ENCODE results near the gene GPD1L.
"Not testable (repeated sequence)": the region's sequence is repeated elsewhere in the genome, so short reads cannot be mapped to it uniquely, and the experiment has no call there.

GPD1L gene

DNA sequence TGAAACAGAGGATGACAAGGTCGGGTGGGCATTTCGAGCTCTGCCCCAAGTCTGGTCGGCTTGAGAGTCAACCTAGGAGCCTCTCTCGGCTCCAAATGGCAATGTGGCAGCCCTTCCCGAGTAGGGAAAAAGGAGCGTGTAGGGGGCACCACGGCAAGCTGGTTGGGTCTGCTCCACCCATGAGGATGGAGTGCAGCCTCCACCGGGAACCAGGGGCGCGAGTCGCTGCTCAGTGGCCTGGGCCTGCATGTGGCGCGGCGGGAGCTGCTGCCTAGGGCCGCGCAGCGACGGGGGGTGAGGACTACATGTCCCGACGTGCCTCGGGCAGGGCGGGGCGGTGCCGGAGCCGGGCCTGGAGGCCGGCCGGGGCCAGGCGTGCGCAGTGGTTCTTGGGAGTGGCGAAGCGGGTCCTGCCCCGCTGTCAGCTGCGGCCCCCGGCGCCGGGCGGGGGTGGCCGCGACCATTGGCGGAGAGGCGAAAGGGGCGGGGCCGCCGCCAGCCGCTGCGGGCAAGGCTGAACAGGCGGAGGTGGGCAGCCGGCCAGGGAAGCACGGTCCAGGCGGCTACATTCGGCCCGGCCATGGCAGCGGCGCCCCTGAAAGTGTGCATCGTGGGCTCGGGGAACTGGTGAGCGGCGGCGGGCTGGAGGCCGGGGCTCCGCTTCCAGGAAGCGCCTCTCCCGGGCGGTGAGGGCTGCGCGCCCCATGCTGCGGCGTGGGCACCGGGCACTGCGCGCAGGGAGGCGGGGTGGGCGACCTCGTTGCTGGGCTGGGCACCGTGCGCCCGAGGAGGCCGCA lies at the start of gene GPD1L:
GPD1L (plus strand) TSS at position 489 of the 797 bp plus-strand sequence; CDS start at position 581, 92 bp downstream.
- DNase-seq, result peak; percentile 92 to 94

DNA sequence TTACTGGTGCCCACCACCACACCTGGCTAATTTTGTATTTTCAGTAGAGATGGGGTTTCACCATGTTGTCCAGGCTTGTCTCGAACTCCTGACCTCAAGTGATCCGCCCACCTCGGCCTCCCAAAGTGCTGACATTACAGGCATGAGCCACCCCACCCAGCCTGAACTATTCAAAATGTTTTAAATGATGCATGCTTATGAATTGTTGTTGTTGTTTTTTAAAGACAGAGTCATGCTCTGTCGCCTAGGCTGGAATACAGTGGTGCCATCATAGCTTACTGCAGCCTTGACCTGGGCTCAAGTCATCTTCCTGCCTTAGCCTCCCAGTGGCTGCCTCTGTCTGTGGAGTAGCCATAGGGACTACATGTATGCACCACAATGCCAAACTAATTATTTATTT lies 48.0 kb upstream of the GPD1L start:
- not testable (repeated sequence) for DNase-seq

- DNase-seq, result no peak
Observed at GRCh38 chr3:32062950-32063582, 43.4 kb upstream of the GPD1L start.

DNA sequence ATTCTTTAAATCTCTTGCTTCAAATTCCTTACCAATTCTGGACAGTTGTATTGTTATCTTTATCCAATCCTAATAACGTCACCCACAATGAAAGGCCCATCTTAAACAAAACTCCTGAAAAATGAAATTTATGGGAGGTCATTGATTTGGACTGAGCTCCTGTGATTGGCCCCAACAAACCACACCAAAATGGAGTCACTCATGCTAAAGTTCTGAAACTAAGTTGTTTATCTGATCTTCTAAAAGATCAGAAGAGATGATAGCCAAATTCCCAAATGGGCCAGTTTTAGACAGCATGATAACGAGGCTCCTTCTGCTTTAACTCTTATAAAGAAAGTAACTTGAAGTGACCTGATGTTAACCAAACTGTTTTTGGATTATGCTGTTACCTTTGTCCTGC lies 39.7 kb upstream of the GPD1L start:
- no peak for DNase-seq

- not testable (repeated sequence) for DNase-seq
Observed at GRCh38 chr3:32074194-32074593, 32.2 kb upstream of the GPD1L start.

DNA sequence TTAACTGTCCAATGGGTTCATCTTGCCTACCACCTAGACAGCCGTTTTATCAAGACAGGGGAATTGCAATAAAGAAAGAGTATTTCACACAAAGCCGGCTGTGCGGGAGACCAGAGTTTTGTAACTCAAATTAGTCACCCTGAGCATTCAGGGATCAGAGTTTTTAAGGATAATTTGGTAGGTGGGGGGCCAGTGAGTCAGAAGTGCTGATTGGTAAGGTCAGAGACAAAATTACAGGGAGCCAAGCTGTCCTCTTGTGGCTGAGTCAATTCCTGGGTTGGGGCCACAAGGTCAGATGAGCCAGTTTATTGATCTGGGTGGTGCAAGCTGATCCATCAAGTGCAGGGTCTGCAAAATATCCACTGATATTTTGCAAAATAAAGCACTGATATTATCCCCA lies 29.9 kb upstream of the GPD1L start:
- no peak for DNase-seq

- no peak for DNase-seq
Observed at GRCh38 chr3:32077260-32078084, 28.9 kb upstream of the GPD1L start.

DNA sequence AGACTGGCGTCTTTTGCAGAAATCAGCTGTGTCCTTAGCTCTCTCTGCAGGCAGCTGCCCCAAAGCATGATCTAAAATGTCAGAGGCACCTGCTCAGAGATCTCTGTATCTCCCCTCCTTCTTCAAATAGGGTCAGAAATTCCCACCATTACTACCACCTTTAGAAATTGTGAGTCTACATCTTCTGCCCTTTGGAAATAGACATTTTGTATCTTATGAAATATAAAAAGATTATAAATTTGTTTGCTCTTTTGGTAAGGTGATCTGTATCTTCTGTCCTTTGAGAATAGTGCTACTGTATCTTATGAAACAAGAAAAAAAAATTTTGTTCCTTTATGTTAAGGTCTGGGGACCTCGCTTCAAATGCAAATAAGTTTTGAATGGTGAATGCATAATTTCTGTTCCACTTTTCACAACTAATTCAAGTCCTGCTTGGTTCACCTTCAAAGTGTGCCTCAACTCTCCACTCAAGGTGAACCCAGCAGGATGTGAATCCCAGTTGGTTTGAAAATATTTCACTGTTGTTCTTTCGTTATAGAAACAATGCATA lies 28.3 kb upstream of the GPD1L start:
- DNase-seq, result no peak

GRCh38 chr3:32078864-32079263 lies 27.6 kb upstream of the GPD1L start:
- no peak for DNase-seq

GRCh38 chr3:32082721-32083120 lies 23.7 kb upstream of the GPD1L start:
- no peak for DNase-seq

DNA sequence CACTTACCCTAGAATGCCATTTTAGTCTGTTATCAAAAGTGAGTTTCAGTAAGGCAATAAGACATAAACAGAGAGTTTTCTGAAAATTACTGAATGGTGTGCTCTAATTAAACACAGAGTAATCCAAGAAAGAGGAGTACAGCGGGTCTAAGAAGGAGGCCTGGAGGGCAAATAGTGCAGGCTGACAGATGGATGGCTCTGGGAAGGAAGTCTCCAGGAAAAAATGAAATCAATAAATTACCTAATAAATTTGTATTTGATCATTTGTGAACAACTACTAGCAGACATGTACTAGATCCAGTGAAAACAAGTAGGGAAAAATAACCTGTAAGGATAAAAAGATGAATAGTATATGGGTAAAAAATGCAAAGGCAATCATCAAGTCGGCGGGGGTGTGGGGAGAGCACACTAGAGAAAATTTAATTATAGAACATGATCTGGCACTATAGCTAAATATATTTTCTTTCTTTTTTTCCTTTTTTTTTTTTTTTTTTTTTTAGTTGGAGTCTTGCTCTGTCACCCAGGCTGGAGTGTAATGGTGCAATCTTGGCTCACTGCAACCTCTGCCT lies 22.6 kb upstream of the GPD1L start:
- DNase-seq, result no peak

- no peak for DNase-seq
Observed at GRCh38 chr3:32084870-32085269, 21.6 kb upstream of the GPD1L start.

DNA sequence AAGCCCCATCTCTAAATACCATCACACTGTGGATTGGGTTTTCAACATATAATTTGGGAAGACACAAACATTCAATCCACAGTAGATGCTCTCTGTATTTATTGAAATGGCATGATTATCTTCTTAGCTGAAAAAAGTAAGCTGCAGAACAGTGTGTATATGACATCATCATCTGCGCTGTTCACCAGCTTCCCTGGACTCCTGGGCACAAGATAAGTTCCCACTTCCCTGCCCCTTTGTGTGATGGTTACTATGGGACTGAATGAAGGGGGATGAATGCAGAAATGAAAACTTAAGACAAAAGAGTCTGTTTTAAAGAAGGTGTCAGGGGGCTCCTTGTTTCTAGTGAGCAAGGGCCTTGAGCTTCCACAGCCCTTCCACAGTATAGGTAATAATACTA lies 20.0 kb upstream of the GPD1L start:
- DNase-seq, result no peak

GRCh38 chr3:32089476-32089875 lies 16.9 kb upstream of the GPD1L start:
- no peak for DNase-seq

DNA sequence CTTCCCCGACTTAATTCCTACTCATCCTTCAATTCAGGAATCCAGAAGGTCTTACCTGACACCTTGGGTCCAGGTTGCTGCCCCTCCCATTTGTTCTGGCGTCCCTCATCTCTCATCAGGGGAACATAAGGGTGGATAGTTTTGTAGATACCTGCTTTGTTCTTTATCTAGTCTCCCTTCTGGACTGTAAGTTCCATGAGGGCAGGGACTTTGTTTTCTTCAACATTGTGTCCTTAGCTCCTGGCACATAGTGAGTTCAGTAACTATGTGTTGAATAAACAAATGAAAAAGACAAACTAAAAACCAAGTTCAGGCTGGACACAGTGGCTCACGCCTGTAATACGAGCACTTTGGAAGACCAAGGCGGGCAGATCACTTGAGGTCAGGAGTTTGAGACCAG lies 13.2 kb upstream of the GPD1L start:
- no peak for DNase-seq

- no peak for DNase-seq
Observed at GRCh38 chr3:32095431-32095830, 11.0 kb upstream of the GPD1L start.

GRCh38 chr3:32097768-32098167 lies 8.7 kb upstream of the GPD1L start:
- DNase-seq, result no peak

GRCh38 chr3:32098528-32098927 lies 7.9 kb upstream of the GPD1L start:
- no peak for DNase-seq

GRCh38 chr3:32100465-32100864 lies 6.0 kb upstream of the GPD1L start:
- DNase-seq, result no peak

DNA sequence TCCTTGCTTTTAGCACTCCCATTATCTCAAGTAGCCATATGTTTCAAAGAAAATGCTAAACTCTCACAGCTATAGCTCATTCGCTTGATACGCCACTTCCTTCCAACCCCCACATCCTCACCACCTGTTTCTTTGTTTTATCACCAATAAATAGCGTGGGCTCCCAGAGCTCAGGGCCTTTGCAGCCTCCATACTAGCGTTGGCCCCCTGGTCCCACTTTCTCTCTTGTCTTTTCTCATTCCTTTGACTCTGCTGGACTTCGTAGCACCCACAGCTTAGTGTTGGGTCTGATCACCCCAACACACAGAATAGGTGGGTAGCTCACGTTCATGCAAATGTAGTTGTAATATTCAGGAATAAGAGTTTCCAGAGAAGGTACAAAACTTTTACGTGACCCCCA lies 4.1 kb upstream of the GPD1L start:
- DNase-seq, result no peak

- DNase-seq, result no peak
Observed at GRCh38 chr3:32104492-32104891, 1.9 kb upstream of the GPD1L start.

GRCh38 chr3:32105291-32106131 lies 909 bp upstream of the GPD1L start:
- DNase-seq, result no peak
